Spleen (tissue), 11 donors: ENCODE data around the gene NCOA3. TPM values are rescaled to one million over a fixed set of nuclear protein-coding genes. Genes with fewer than 3 reads are reported as not detected.

Experiments used
- DNase-seq: peaks from one replicate; pipeline ENCODE4 v3.0.0-alpha.2; 2020
- H3K27ac ChIP-seq, 8 donors: fragments of 200-600 bp; sonication (generic) in 7 of 8; 1 replicate in 4 of 8; 2 replicates in 4 of 8; pipeline versions ENCODE4 v1.5.0 to v1.8.0; 2016 to 2021; ENCODE audit warnings: inconsistent platforms in 4 of 8, mild to moderate bottlenecking in 4 of 8, moderate library complexity in 1 of 8
- H3K27me3 ChIP-seq, 7 donors: fragments of 200-600 bp; sonication (generic) in 6 of 7; replicated peaks in 1 of 7; 1 replicate in 4 of 7; 2 replicates in 3 of 7; pipeline versions ENCODE4 v1.5.0 to v1.8.0; 2016 to 2021; ENCODE audit warnings: inconsistent platforms in 3 of 7, mild to moderate bottlenecking in 1 of 7
- H3K36me3 ChIP-seq, 6 donors: fragments of 200-600 bp; sonication (generic) in 5 of 6; 1 replicate in 4 of 6; 2 replicates in 2 of 6; pipeline versions ENCODE4 v1.5.0 to v1.8.0; 2016 to 2021; ENCODE audit warnings: inconsistent platforms in 2 of 6
- H3K4me1 ChIP-seq, 6 donors: fragments of 200-600 bp; sonication (generic) in 5 of 6; 1 replicate in 3 of 6; 2 replicates in 3 of 6; pipeline versions ENCODE4 v1.5.0 to v1.8.0; 2016 to 2021; ENCODE audit warnings: inconsistent platforms in 3 of 6
- H3K4me3 ChIP-seq, 8 donors: fragments of 200-600 bp; sonication (generic) in 7 of 8; 1 replicate in 4 of 8; 2 replicates in 4 of 8; pipeline versions ENCODE4 v1.5.0 to v1.8.0; 2016 to 2021; ENCODE audit warnings: inconsistent platforms in 4 of 8, mild to moderate bottlenecking in 4 of 8, moderate library complexity in 2 of 8
- H3K9me3 ChIP-seq, 8 donors: fragments of 200-600 bp; sonication (generic) in 7 of 8; 1 replicate in 4 of 8; 2 replicates in 4 of 8; pipeline versions ENCODE4 v1.5.0 to v1.8.0; 2016 to 2021; ENCODE audit warnings: inconsistent platforms in 4 of 8
- POLR2A ChIP-seq, 3 donors: fragments of 450-650 bp; IDR thresholded peaks; one replicate each; pipeline ENCODE4 v1.5.1; 2017; ENCODE audit warnings: antibody characterized with exemption in 3 of 3, mild to moderate bottlenecking in 1 of 3
- POLR2AphosphoS5 ChIP-seq, 3 donors: sonication (generic); formaldehyde crosslinking; IDR thresholded peaks; one replicate each; pipeline ENCODE4 v1.5.1; 2017; ENCODE audit warnings: antibody characterized with exemption in 3 of 3
- WGBS, 5 donors: extraction: QIAGEN DNeasy Blood & Tissue Kit in 3 of 5; methylation state at CpG; one replicate each; pipeline versions ENCODE4 v1.1.5 to v1.1.7; 2013 to 2018; 5-methylcytosine and 5-hydroxymethylcytosine counted together
- intact Hi-C: fragments of 100-400 bp; cut with DNase I; formaldehyde crosslinking; loops from one replicate; pipeline ENCODE4 v1.15.0; 2023; ENCODE audit warnings: low total_unique reads
- polyA plus RNA-seq, 3 donors: library from polyadenylated mRNA; stranded (reverse); fragments of 200-250 nt; gene quantifications; one replicate each; pipeline ENCODE4 v1.2.1, GENCODE V29; 2013
- total RNA-seq, 7 donors: library from RNA; depleted of rRNA in 3 of 7; stranded (reverse); fragments of >200 nt in 3 of 7; fragmentation: NEBNext Ultra II Directional in 4 of 7; extraction: Animal tissue kit (Norgen Biotek cat#: 25700) in 4 of 7; gene quantifications; one replicate each; pipeline versions ENCODE4 v1.1.0 to v1.2.1, GENCODE V29; 2016 to 2021
- TF ChIP-seq, protein P1 (sequence below), 11 experiments: fragments of 200-600 bp in 7 of 11; fragments of 450-650 bp in 4 of 11; sonication (generic) in 4 of 11; IDR thresholded peaks in 8 of 11; conservative IDR thresholded peaks in 3 of 11; 1 replicate in 7 of 11; 2 replicates in 4 of 11; pipeline versions ENCODE4 v1.4.0 to v1.8.0; 2016 to 2021; ENCODE audit warnings: antibody characterized with exemption in 11 of 11, inconsistent platforms in 4 of 11, mild to moderate bottlenecking in 1 of 11
- donor health status: healthy with polysubstance abuse.
- donor health status: DM: no; HTN: no; CAD: no; lungs with moderate emphysema.
- donor health status: DM: no; HTN: no; CAD: no.
- donor health status: Bipolar disorder and iron deficiency.
- donor health status: healthy.
- donor health status: DM: no; HTN: no; CAD: no.
- donor health status: DM: yes; HTN: yes; CAD: no.

NCOA3 gene
- total and polyA plus RNA-seq, 10 donors, result 12.5 to 93.7 (median 82.2) TPM

- H3K4me3 ChIP-seq, result no peak overlapping the region
- 79 to 88% (median 83%) methylated on average over 10 of the region's 10 CpGs for WGBS, 5 donors
- H3K9me3 ChIP-seq, result no peaks in the 10 kb centered on the region
- H3K27me3 ChIP-seq, result no peaks in the 10 kb centered on the region
- intact Hi-C loops, result no loop called here
- peaks cover 0 to 48% (median 13%) of the 10 kb centered on the region in 6 donors for H3K4me1 ChIP-seq
- no peaks in the 10 kb centered on the region for H3K36me3 ChIP-seq
- DNase-seq, result no peak
- TF ChIP-seq POLR2A (IDR thresholded peaks at IDR 0.05), result no peak
- TF ChIP-seq, protein P1, sequence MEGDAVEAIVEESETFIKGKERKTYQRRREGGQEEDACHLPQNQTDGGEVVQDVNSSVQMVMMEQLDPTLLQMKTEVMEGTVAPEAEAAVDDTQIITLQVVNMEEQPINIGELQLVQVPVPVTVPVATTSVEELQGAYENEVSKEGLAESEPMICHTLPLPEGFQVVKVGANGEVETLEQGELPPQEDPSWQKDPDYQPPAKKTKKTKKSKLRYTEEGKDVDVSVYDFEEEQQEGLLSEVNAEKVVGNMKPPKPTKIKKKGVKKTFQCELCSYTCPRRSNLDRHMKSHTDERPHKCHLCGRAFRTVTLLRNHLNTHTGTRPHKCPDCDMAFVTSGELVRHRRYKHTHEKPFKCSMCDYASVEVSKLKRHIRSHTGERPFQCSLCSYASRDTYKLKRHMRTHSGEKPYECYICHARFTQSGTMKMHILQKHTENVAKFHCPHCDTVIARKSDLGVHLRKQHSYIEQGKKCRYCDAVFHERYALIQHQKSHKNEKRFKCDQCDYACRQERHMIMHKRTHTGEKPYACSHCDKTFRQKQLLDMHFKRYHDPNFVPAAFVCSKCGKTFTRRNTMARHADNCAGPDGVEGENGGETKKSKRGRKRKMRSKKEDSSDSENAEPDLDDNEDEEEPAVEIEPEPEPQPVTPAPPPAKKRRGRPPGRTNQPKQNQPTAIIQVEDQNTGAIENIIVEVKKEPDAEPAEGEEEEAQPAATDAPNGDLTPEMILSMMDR (IDR thresholded peaks at IDR 0.05 in 8 of 11, conservative IDR thresholded peaks at IDR 0.05 in 3 of 11), result no peak
- TF ChIP-seq POLR2AphosphoS5 (IDR thresholded peaks at IDR 0.05), result no peak
- no peak overlapping the region for H3K27ac ChIP-seq
Measured at GRCh38 chr20:47454298-47455132, 47.2 kb upstream of the NCOA3 start.

- intact Hi-C loops, result no loop called here
- no peak overlapping the region for H3K27ac ChIP-seq
- peaks cover 0 to 48% (median 13%) of the 10 kb centered on the region in 6 donors for H3K4me1 ChIP-seq
- no peaks in the 10 kb centered on the region for H3K27me3 ChIP-seq
- 80 to 95% (median 89%) methylated on average over 7 of the region's 7 CpGs for WGBS, 5 donors
- H3K4me3 ChIP-seq, result no peak overlapping the region
- no peaks in the 10 kb centered on the region for H3K36me3 ChIP-seq
- TF ChIP-seq POLR2AphosphoS5 (IDR thresholded peaks at IDR 0.05) (no peak), POLR2A (IDR thresholded peaks at IDR 0.05) (no peak)
- TF ChIP-seq, protein P1 (IDR thresholded peaks at IDR 0.05 in 8 of 11, conservative IDR thresholded peaks at IDR 0.05 in 3 of 11), result no peak
- no peak for DNase-seq
- H3K9me3 ChIP-seq, result no peaks in the 10 kb centered on the region
Measured at GRCh38 chr20:47455133-47456040, 46.3 kb upstream of the NCOA3 start.

DNA sequence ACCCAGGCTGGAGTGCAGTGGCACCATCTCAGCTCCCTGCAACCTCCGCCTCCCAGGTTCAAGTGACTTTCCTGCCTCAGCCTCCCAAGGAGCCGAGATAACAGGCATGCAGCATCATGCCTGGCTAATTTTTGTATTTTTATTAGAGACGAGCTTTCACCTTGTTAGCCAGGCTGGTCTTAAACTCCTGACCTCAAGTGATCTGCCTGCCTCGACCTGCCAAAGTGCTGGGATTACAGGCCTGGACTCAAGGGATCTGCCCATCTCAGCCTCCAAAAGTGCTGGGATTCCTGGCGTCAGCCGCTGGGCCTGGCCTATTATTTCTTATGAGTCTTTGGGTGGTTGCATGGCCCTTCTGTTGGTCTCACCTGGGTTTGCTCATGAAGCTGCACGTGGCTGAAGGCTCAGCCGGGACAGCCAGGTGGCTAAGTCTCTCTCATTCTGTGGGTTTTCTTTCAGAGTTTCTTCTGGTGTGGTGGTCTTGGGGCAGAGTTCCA lies 45.6 kb upstream of the NCOA3 start:
- Histone ChIP-seq H3K27me3 (no peaks in the 10 kb centered on the region), H3K4me1 (peaks cover 0 to 44% (median 11%) of the 10 kb centered on the region in 6 donors), H3K9me3 (no peaks in the 10 kb centered on the region), H3K4me3 (no peak overlapping the region), H3K36me3 (no peaks in the 10 kb centered on the region), H3K27ac (no peak overlapping the region)
- intact Hi-C loops, result no loop called here
- DNase-seq, result no peak
- 94 to 98% (median 96%) methylated on average over 8 of the region's 8 CpGs for WGBS, 5 donors
- TF ChIP-seq POLR2AphosphoS5 (IDR thresholded peaks at IDR 0.05) (no peak), POLR2A (IDR thresholded peaks at IDR 0.05) (no peak)
- TF ChIP-seq, protein P1 (IDR thresholded peaks at IDR 0.05 in 8 of 11, conservative IDR thresholded peaks at IDR 0.05 in 3 of 11), result no peak
